K562 (cell line): ENCODE measurements around the gene LUC7L. TPM values are rescaled to one million over a fixed set of nuclear protein-coding genes. Genes with fewer than 3 reads are reported as not detected.

ENCODE experiments used
- CAMTA2 ChIP-seq: fragments of 250-450 bp; sonication (Bioruptor Pico); conservative IDR thresholded peaks from 2 replicates; pipeline ENCODE4 v1.5.1; 2022
- CEBPZ ChIP-seq: fragments of 150-350 bp; IDR thresholded peaks from 2 replicates; pipeline ENCODE4 v1.6.1; 2014; ENCODE audit warnings: low read depth, mild to moderate bottlenecking, low read length, borderline replicate concordance
- ELK3 ChIP-seq: fragments of 450-650 bp; formaldehyde crosslinking; IDR thresholded peaks from 2 replicates; pipeline ENCODE4 v1.4.0; 2020; ENCODE audit warnings: mild to moderate bottlenecking
- ETV5 ChIP-seq: sonication (generic); formaldehyde crosslinking; IDR thresholded peaks from 2 replicates; pipeline ENCODE4 v1.4.0; 2020; ENCODE audit warnings: low read depth, mild to moderate bottlenecking, missing genetic modification reagents
- GATAD2A ChIP-seq: fragments of 450-650 bp; IDR thresholded peaks from 2 replicates; pipeline ENCODE4 v1.6.1; 2017
- HMGN3 ChIP-seq: IDR thresholded peaks from 2 replicates; pipeline ENCODE4 v1.6.1; 2011; ENCODE audit warnings: borderline replicate concordance, low read depth, mild to moderate bottlenecking, mixed read lengths, low read length; ENCODE audit not compliant: insufficient read length; ENCODE audit errors: extremely low read depth
- MTA2 ChIP-seq: fragments of 450-650 bp; IDR thresholded peaks from 2 replicates; pipeline ENCODE4 v1.6.1; 2016; ENCODE audit warnings: low read depth
- NFIC ChIP-seq: fragments of 450-650 bp; IDR thresholded peaks from 2 replicates; pipeline ENCODE4 v1.6.1; 2017; ENCODE audit warnings: mild to moderate bottlenecking, inconsistent platforms
- POLR2A ChIP-seq: fragments of 450-650 bp; conservative IDR thresholded peaks from 2 replicates; pipeline ENCODE4 v1.6.1; 2016
- PPARD ChIP-seq: fragments of 250-450 bp; sonication (Bioruptor Pico); IDR thresholded peaks from 2 replicates; pipeline ENCODE4 v1.8.0; 2022; ENCODE audit warnings: inconsistent platforms, mild to moderate bottlenecking, moderate library complexity
- RBM15 ChIP-seq: fragments of 200-400 bp; formaldehyde crosslinking; IDR thresholded peaks from 2 replicates; pipeline ENCODE4 v1.6.1; 2018; ENCODE audit warnings: mild to moderate bottlenecking, low read length, moderate library complexity; ENCODE audit not compliant: insufficient read depth
- RBM39 ChIP-seq: fragments of 200-400 bp; formaldehyde crosslinking; optimal IDR thresholded peaks from 2 replicates; pipeline ENCODE3; 2018; ENCODE audit warnings: low read depth, low read length
- SNAPC5 ChIP-seq: fragments of 250-450 bp; sonication (Bioruptor Pico); IDR thresholded peaks from 2 replicates; pipeline ENCODE4 v1.8.0; 2021; ENCODE audit warnings: moderate library complexity, mild to moderate bottlenecking, inconsistent platforms
- UBTF ChIP-seq, 2 experiments: IDR thresholded peaks; 2 replicates each; pipeline ENCODE4 v1.6.1; 2012; ENCODE audit warnings: improper control_type of control experiment in 2 of 2, low read depth in 2 of 2, low read length in 2 of 2, borderline replicate concordance in 1 of 2
- ZNF133 ChIP-seq: fragments of 250-450 bp; sonication (Bioruptor Pico); IDR thresholded peaks from 2 replicates; pipeline ENCODE4 v1.4.0; 2020; ENCODE audit warnings: mild to moderate bottlenecking
- ZNF184 ChIP-seq: sonication (generic); formaldehyde crosslinking; IDR thresholded peaks from 2 replicates; pipeline ENCODE4 v1.5.0; 2020; ENCODE audit warnings: missing genetic modification reagents
- ZNF24 ChIP-seq: fragments of 450-650 bp; IDR thresholded peaks from 2 replicates; pipeline ENCODE4 v1.6.1; 2016
- ZNF449 ChIP-seq: fragments of 250-450 bp; sonication (Bioruptor Pico); IDR thresholded peaks from 2 replicates; pipeline ENCODE4 v1.8.0; 2022; ENCODE audit warnings: moderate library complexity, mild to moderate bottlenecking, inconsistent platforms
- ZNF589 ChIP-seq: fragments of 200-800 bp; sonication (Bioruptor generic); IDR thresholded peaks from 2 replicates; pipeline ENCODE4 v1.6.1; 2016; ENCODE audit warnings: low read depth, missing genetic modification characterization, missing compliant biosample characterization
- ZNF76 ChIP-seq: fragments of 250-450 bp; sonication (Bioruptor Pico); IDR thresholded peaks from 2 replicates; pipeline ENCODE4 v1.4.0; 2020; ENCODE audit warnings: mild to moderate bottlenecking, moderate library complexity, borderline replicate concordance
- polyA plus RNA-seq, 8 experiments: library from polyadenylated mRNA; depleted of rRNA in 4 of 8; stranded (reverse) in 5 of 8; unstranded in 3 of 8; fragments of >200 nt; fragmentation: Nextera tagmentation in 2 of 8; fragmentation: Illumina TruSeq in 1 of 8; extraction: Ambion mirVana in 2 of 8; extraction: Trizol in 1 of 8; gene quantifications; 2 replicates each; pipeline versions ENCODE4 v1.2.1 to v1.2.3, GENCODE V29; 2011 to 2014; ENCODE audit warnings: inconsistent platforms in 1 of 8, missing spikeins in 1 of 8
- total RNA-seq, 7 experiments: library from RNA; depleted of rRNA in 6 of 7; stranded (reverse); fragments of >200 nt in 6 of 7; fragmentation: Illumina TruSeq in 2 of 7; extraction: Trizol in 2 of 7; gene quantifications; 2 replicates each; pipeline versions ENCODE4 v1.2.1 to v1.2.3, GENCODE V29; 2011 to 2021; ENCODE audit warnings: low replicate concordance in 1 of 7

LUC7L gene
- total and polyA plus RNA-seq, 9 of the 15 experiments (the other 6 are each of a cell fraction or from before 2014, with no cell fraction given), result 1.7 to 93.3 (median 59.5) TPM

GRCh38 chr16:252366-253337 is 23.4 kb upstream of the LUC7L start (continued):
- TF ChIP-seq ZNF449 (CRISPR knock-in tag), result no peak
- no peak for TF ChIP-seq ZNF184 (CRISPR knock-in tag)
- no peak for TF ChIP-seq ELK3 (CRISPR knock-in tag)
- no peak for TF ChIP-seq PPARD (CRISPR knock-in tag)
- TF ChIP-seq RBM15, result no peak
- peak; percentile 13; the same call in 1 of the 2 replicates for TF ChIP-seq MTA2
- TF ChIP-seq SNAPC5 (CRISPR knock-in tag), result no peak
- TF ChIP-seq NFIC, result no peak
- TF ChIP-seq ZNF24, result no peak
- TF ChIP-seq HMGN3, result no peak
- no peak for TF ChIP-seq CAMTA2 (CRISPR knock-in tag)
- no peak for TF ChIP-seq ZNF133 (CRISPR knock-in tag)
- TF ChIP-seq ZNF76 (CRISPR knock-in tag), result no peak
- no peak for TF ChIP-seq ZNF589 (CRISPR knock-in tag)
- peak in 1 of 2 experiments; percentile 61; a peak in 1 of 4 replicates for TF ChIP-seq UBTF (IDR thresholded peaks at IDR 0.05; ENCODE audit: borderline replicate concordance in 1 of 2, low read depth in 2 of 2, low read length in 2 of 2)
- no peak for TF ChIP-seq CEBPZ
- TF ChIP-seq RBM39, result no peak
- peak; percentile 41; the same call in 1 of the 2 replicates for TF ChIP-seq POLR2A
- TF ChIP-seq GATAD2A, result peak; percentile 87; the same call in 1 of the 2 replicates
- peak; percentile 58; the same call in 1 of the 2 replicates for TF ChIP-seq ETV5 (CRISPR knock-in tag)
